ENCODE data around the gene BTF3L4. TPM values are rescaled to one million over a fixed set of nuclear protein-coding genes. Genes with fewer than 3 reads are reported as not detected.

The BTF3L4 gene
- polyA plus RNA-seq, 2 of the 4 experiments (the other 2 are of a cell fraction), result 47.4 to 63.8 TPM

DNA sequence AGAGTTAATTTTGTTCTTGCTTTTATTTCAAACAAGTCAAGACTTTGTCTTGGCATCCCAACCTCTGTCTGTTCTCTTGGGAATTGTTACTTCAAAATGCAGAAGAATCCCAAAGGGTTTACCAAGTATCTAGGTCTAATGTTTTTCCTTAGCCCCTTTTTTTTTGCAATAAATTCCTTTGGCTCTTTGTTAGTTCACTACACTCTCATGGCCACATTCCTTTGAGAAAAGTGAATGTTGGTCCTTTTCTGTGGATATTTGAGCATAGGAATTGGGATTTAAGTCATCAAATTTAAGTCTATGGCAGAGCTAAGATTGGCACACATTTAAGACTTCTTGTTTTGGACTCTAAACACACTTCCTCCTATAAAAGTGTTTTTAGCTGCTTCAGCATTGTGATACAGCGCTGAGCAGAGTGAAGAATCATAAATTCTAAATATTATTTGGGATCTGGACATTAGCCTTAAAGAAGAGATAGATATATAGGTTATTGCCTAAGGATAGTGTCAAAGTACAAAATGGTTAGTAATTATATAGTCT is 1.9 kb downstream of the BTF3L4 start (continued):
- TF ChIP-seq RNF2 (IDR thresholded peaks at IDR 0.05; ENCODE audit: borderline replicate concordance, low read depth) (no peak), ESRRA (IDR thresholded peaks at IDR 0.05; ENCODE audit: borderline replicate concordance, low read length) (no peak), TFCP2L1 (CRISPR knock-in tag; IDR thresholded peaks at IDR 0.05) (no peak)

DNA sequence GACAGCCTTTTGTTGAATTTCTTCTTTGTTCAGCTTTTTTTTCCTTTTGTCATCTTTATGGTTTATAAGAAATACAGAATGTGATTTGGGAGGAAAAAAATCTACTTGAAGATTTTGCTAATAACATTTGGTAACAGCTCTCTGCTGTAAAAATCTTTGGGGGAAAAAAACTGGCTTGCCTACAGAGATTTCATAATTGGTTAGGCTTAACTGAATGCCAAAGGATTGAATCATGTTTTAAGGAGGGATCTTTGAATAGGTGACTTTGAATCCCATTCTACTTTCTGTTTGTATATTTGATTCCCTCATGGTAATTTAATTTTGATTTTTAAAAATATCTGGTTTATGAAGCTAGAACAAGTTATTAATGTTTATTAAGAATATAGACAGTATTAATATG is 3.2 kb downstream of the BTF3L4 start:
- Histone ChIP-seq H3K4me2 (peak overlapping the region; percentile 91), H3K9me3 (no peaks in the 10 kb centered on the region), H3K27ac (no peak overlapping the region), H3K4me1 (peaks cover 25% of the 10 kb centered on the region), H3K4me3 (no peak overlapping the region)
- ChIA-PET CTCF (interaction anchor here (0.6 kb wide), 1 partner anchor 8 kb away, joined by 3 read pairs; no protein-coding TSS in a partner anchor), POLR2A (no interaction called here)
- ATAC-seq, result no peak
- TF ChIP-seq FOXS1 (CRISPR knock-in tag; IDR thresholded peaks at IDR 0.05), result no peak
- no peak for TF ChIP-seq CBX2 (IDR thresholded peaks at IDR 0.05; ENCODE audit: borderline replicate concordance, low read depth)
- TF ChIP-seq ESRRA (IDR thresholded peaks at IDR 0.05; ENCODE audit: borderline replicate concordance, low read length), result no peak
- TF ChIP-seq SREBF2 (IDR thresholded peaks at IDR 0.05), result no peak
- TF ChIP-seq EP300 (IDR thresholded peaks at IDR 0.05), result no peak
- TF ChIP-seq, protein P1, sequence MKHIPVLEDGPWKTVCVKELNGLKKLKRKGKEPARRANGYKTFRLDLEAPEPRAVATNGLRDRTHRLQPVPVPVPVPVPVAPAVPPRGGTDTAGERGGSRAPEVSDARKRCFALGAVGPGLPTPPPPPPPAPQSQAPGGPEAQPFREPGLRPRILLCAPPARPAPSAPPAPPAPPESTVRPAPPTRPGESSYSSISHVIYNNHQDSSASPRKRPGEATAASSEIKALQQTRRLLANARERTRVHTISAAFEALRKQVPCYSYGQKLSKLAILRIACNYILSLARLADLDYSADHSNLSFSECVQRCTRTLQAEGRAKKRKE (CRISPR knock-in tag; IDR thresholded peaks at IDR 0.05; ENCODE audit: low read depth), result no peak
- TF ChIP-seq PHF8 (IDR thresholded peaks at IDR 0.05; ENCODE audit: borderline replicate concordance, low read depth), result no peak
- no peak for TF ChIP-seq KDM5A (IDR thresholded peaks at IDR 0.05)
- no peak for TF ChIP-seq HDAC2 (IDR thresholded peaks at IDR 0.05)
- TF ChIP-seq EHF (CRISPR knock-in tag; IDR thresholded peaks at IDR 0.05), result no peak
- no peak for TF ChIP-seq RCOR1 (IDR thresholded peaks at IDR 0.05; ENCODE audit: low read depth, low read length)
- no peak for TF ChIP-seq MYC (IDR thresholded peaks at IDR 0.05; ENCODE audit: borderline replicate concordance, low read length)
- TF ChIP-seq FOSB (CRISPR knock-in tag; IDR thresholded peaks at IDR 0.05), result no peak
- TF ChIP-seq, protein P2, sequence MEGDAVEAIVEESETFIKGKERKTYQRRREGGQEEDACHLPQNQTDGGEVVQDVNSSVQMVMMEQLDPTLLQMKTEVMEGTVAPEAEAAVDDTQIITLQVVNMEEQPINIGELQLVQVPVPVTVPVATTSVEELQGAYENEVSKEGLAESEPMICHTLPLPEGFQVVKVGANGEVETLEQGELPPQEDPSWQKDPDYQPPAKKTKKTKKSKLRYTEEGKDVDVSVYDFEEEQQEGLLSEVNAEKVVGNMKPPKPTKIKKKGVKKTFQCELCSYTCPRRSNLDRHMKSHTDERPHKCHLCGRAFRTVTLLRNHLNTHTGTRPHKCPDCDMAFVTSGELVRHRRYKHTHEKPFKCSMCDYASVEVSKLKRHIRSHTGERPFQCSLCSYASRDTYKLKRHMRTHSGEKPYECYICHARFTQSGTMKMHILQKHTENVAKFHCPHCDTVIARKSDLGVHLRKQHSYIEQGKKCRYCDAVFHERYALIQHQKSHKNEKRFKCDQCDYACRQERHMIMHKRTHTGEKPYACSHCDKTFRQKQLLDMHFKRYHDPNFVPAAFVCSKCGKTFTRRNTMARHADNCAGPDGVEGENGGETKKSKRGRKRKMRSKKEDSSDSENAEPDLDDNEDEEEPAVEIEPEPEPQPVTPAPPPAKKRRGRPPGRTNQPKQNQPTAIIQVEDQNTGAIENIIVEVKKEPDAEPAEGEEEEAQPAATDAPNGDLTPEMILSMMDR (IDR thresholded peaks at IDR 0.05), result no peak
- TF ChIP-seq FOSL2 (IDR thresholded peaks at IDR 0.05), result no peak
- no peak for TF ChIP-seq FOSL2 (CRISPR knock-in tag; IDR thresholded peaks at IDR 0.05)
- no peak for TF ChIP-seq SMC3 (IDR thresholded peaks at IDR 0.05)
- no peak for TF ChIP-seq MAFK (IDR thresholded peaks at IDR 0.05; ENCODE audit: partially characterized antibody)
- DNase-seq (ENCODE audit: low read depth in 1 of 2, low spot score in 1 of 2), result peak in 1 of 2 experiments; percentile 10
- no peak for FAIRE-seq

DNA sequence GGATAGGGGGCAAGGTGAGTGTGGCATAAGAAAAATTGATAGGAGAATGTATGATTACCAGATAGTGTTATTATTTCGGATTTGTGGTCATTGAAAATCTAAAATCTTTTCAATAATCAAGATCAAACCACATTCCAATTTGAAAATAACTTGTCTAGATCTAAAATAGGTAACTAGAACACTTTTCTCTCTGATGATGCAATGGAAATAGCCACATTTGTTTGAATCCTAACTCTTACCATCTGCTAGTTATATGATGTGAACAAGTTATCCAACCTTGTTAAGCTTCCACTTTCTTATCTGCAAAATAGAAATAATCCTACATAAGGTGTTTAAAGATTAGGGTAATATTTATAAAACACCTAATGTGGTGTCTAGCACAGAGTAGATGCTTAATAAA is 3.8 kb downstream of the BTF3L4 start:
- TF ChIP-seq, protein P3, sequence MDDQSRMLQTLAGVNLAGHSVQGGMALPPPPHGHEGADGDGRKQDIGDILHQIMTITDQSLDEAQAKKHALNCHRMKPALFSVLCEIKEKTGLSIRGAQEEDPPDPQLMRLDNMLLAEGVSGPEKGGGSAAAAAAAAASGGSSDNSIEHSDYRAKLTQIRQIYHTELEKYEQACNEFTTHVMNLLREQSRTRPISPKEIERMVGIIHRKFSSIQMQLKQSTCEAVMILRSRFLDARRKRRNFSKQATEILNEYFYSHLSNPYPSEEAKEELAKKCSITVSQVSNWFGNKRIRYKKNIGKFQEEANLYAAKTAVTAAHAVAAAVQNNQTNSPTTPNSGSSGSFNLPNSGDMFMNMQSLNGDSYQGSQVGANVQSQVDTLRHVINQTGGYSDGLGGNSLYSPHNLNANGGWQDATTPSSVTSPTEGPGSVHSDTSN (IDR thresholded peaks at IDR 0.05), result no peak
- TF ChIP-seq CBX2 (IDR thresholded peaks at IDR 0.05; ENCODE audit: borderline replicate concordance, low read depth), result no peak
- no peak for TF ChIP-seq NFE2L2 (conservative IDR thresholded peaks at IDR 0.05; ENCODE audit: low read length)
- no peak for TF ChIP-seq FOSB (CRISPR knock-in tag; IDR thresholded peaks at IDR 0.05)
- TF ChIP-seq, protein P1 (CRISPR knock-in tag; IDR thresholded peaks at IDR 0.05; ENCODE audit: low read depth), result no peak
- TF ChIP-seq, protein P4, sequence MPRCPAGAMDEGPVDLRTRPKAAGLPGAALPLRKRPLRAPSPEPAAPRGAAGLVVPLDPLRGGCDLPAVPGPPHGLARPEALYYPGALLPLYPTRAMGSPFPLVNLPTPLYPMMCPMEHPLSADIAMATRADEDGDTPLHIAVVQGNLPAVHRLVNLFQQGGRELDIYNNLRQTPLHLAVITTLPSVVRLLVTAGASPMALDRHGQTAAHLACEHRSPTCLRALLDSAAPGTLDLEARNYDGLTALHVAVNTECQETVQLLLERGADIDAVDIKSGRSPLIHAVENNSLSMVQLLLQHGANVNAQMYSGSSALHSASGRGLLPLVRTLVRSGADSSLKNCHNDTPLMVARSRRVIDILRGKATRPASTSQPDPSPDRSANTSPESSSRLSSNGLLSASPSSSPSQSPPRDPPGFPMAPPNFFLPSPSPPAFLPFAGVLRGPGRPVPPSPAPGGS (IDR thresholded peaks at IDR 0.05), result no peak
- no peak for TF ChIP-seq TFCP2L1 (CRISPR knock-in tag; IDR thresholded peaks at IDR 0.05)
- TF ChIP-seq RNF2 (IDR thresholded peaks at IDR 0.05; ENCODE audit: borderline replicate concordance, low read depth), result no peak
- no peak for TF ChIP-seq MAFK (IDR thresholded peaks at IDR 0.05; ENCODE audit: partially characterized antibody)
- TF ChIP-seq ZFP36 (IDR thresholded peaks at IDR 0.05; ENCODE audit: borderline replicate concordance, partially characterized antibody), result no peak
- TF ChIP-seq, protein P5, sequence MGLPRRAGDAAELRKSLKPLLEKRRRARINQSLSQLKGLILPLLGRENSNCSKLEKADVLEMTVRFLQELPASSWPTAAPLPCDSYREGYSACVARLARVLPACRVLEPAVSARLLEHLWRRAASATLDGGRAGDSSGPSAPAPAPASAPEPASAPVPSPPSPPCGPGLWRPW (IDR thresholded peaks at IDR 0.05), result no peak
- Histone ChIP-seq H3K9me3 (no peaks in the 10 kb centered on the region), H3K27ac (no peak overlapping the region), H3K4me2 (peak overlapping the region; percentile 91), H3K4me1 (peaks cover 25% of the 10 kb centered on the region), H3K4me3 (no peak overlapping the region)
- no peak for DNase-seq (ENCODE audit: low read depth in 1 of 2, low spot score in 1 of 2)
- 95% methylated on average over 1 of the region's 1 CpG for WGBS (ENCODE audit: missing lambda C conversion rate)
- no peak for FAIRE-seq
- ATAC-seq, result no peak
- CTCF ChIA-PET, result no interaction called here
- POLR2A ChIA-PET, result no interaction called here
